Mesenteric fat pad (tissue), 1 donor: ENCODE measurements around the gene TNFRSF4. TPM values are rescaled to one million over a fixed set of nuclear protein-coding genes. Genes with fewer than 3 reads are reported as not detected.
"Not testable (repeated sequence)": the region's sequence is repeated elsewhere in the genome, so short reads cannot be mapped to it uniquely, and the experiment has no call there.

Experiments
- DNase-seq: peaks from one replicate; pipeline ENCODE4 v3.0.0-alpha.2; 2020; ENCODE audit warnings: low spot score
- long read RNA-seq: library from polyadenylated mRNA; unstranded; transcript quantifications from one replicate; pipeline ENCODE4 v2.0.0, GENCODE V29; 2020
- total RNA-seq: library from RNA; stranded (reverse); fragmentation: NEBNext Ultra II Directional; extraction: Animal tissue kit (Norgen Biotek cat#: 25700); gene quantifications from one replicate; pipeline ENCODE4 v1.2.1, GENCODE V29; 2021
- donor health status: DM: yes; HTN: yes; CAD: no.

TNFRSF4 gene
- total RNA-seq: 10.7 TPM
- long read RNA-seq, transcript TNFRSF4-201 (7 exons, 1,068 nt): major isoform, 10 of 15 reads
- long read RNA-seq, partial matches to known transcripts: 4 of 15 reads
- long read RNA-seq, other reads (novel, unspliced or antisense): 1 of 15 reads

- no peak for DNase-seq
Measured at GRCh38 chr1:1213345-1214265, at the start of gene TNFRSF4. TNFRSF4 (minus strand) TSS chr1:1214153; CDS start chr1:1214127, 26 bp downstream.

DNA sequence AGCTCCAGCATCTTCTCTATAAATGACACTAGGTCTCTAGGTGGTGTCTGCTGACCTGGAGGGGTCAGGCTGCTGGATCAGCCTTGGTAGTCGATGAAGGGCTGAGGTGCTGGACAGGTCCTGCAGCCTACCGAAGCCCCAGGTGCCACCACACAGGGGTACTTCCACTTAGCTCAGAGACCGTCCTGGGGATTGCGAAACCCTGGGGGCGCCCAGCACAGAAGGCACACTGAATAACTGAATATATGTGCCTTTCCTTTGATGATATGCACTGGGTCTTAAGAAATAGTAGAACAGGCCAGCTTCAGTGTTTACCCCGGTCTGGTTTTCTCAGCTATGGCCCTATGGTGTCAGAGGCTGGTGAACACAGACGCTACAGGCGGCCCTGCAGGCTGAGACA lies 48.8 kb upstream of the TNFRSF4 start:
- DNase-seq: no peak

- no peak for DNase-seq
Measured at GRCh38 chr1:1262071-1262470, 48.1 kb upstream of the TNFRSF4 start.

- DNase-seq: no peak
Measured at GRCh38 chr1:1260843-1261560, 47.0 kb upstream of the TNFRSF4 start.

- no peak for DNase-seq
Measured at GRCh38 chr1:1259951-1260600, 46.1 kb upstream of the TNFRSF4 start.

GRCh38 chr1:1259540-1259939 lies 45.6 kb upstream of the TNFRSF4 start:
- DNase-seq: no peak

DNA sequence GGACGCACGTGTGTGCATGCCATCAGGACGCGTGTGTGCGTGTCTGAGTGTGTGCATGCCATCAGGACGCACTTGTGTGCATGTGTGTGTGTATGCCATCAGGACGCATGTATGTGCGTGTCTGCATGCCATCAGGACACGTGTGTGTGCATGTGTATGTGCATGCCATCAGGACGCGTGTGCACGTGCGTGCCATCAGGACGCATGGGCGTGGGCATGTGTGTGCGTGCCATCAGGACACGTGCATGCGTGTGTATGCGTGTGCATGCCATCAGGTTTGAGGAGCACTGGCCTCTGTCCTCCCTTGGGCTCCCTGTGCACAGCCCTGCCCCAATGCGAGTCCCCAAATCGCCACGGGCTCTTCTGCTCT lies 45.2 kb upstream of the TNFRSF4 start:
- no peak for DNase-seq

DNA sequence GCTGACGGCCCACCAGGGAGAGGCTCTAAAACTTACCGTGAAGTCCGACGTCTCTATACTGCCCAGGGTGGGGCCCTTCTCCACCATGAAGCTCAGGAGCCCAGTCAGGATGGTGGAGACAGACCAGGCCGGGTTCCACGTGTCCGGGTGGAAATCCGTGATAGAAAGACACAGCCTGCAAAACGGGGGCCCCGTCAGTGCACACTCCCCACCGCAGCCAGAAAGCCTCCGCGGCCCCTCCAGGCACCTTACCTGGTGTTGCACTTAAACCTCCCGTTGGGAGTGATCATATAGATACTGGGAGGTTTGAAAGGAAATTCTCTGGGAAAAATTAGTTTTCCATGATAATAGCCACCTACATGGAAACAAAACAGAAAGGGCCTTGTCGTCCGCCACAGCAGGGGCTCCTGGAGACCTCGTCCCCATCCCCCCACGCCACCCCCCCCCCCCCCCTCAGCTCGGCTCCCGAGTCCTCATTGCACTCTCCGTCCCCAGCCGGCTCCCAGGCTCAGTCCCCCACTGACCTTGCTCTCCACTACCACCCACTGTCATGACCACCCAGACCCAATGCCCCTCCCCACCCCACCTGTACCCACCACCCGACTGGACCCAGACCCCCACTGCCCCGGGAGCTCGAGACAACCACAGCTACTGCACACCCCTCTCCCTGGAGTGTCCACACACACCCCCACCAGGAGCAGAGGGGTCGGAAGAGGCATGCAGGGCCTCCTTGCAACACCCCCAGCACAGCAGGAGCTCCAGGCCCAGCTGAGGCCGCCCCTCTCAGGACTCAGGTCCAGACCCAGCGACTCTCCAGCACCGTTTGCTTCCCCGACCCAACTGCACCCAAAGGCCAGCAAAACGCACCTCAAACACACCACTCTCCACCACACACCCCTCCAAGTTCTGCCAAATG lies 43.3 kb upstream of the TNFRSF4 start:
- DNase-seq: no peak

DNA sequence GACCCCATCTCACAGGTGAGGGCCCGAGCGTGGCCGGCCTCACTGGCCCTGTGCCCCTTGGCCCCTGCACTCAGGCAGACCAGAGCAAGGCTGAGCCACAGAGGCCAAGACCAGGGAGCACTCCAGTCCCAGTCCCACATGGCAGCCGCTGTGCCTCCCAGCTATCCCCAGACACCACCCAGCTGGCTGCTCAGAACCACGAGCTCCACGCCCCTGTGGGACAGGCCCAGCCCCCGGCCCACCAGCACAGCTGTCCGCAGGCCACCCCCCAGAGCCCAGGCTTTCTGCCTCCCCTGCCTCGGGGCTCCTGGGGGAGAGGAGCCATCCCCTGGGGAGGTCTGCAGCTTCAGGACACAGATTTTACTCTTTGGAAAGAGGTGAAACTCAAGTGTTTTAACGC lies 41.7 kb upstream of the TNFRSF4 start:
- DNase-seq: no peak

- DNase-seq: no peak
Measured at GRCh38 chr1:1255078-1255477, 41.1 kb upstream of the TNFRSF4 start.

- DNase-seq: no peak
Measured at GRCh38 chr1:1254667-1254998, 40.7 kb upstream of the TNFRSF4 start.

DNA sequence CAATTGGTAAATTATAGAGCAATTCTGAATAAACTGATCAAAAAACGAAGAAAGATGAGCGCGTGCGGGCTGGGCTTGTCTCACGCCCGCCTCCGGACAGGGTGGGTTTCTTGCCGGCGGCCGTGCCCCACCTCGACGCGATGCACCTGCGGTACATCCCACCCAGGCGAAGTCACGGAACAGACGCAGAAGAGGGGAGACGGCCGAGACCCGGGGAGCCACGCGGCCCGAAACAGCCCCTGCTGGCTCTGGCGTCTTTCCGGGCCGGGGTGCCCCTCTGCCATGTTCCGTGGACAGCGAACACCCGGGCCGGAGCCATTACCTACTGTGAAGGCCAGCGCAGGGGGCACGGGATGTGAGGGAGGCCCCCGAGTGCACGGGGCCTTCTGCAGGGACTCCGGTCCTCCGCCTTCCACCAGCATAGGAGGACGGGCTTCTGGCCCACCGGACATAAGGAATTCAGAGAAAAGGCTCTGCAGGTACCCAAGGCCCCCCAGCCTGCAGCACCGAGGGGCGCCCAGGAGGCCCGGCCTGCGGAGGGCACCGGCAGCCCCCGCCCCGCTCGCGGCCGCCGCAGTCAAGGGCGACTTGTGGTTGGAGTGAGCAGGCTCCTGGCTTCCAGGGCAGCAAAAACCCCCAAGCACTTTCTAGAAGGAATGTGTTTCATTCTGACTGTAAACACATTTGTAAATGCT lies 40.2 kb upstream of the TNFRSF4 start:
- DNase-seq: no peak

GRCh38 chr1:1253314-1253713 lies 39.4 kb upstream of the TNFRSF4 start:
- DNase-seq: no peak

DNA sequence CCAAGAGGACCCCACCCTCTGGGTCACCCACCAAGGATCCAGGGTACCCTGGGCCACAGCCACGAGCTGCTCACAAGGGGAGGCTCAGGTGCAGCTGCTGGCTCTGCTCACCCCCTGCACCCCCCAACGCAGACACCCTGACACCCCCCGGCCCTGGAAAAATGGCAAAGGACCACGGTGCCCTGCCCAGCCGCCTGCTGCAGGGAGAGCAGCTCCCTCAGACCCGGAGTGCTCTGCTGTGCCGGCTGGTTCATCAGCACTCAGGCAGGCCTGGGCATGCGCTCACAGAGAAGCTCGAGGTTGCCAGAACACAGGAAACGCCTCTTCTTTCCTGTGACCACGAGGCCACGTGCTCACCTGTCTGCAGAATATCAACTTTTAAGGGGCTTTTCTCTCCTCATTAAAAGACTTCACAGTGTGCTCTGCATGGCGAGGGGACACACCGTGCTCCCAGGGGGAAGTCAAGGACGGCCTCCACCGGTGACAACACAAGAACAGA lies 36.9 kb upstream of the TNFRSF4 start:
- no peak for DNase-seq

GRCh38 chr1:1248009-1248913 lies 34.3 kb upstream of the TNFRSF4 start:
- not testable (repeated sequence) for DNase-seq

- no peak for DNase-seq
Measured at GRCh38 chr1:1247341-1247913, 33.5 kb upstream of the TNFRSF4 start.

DNA sequence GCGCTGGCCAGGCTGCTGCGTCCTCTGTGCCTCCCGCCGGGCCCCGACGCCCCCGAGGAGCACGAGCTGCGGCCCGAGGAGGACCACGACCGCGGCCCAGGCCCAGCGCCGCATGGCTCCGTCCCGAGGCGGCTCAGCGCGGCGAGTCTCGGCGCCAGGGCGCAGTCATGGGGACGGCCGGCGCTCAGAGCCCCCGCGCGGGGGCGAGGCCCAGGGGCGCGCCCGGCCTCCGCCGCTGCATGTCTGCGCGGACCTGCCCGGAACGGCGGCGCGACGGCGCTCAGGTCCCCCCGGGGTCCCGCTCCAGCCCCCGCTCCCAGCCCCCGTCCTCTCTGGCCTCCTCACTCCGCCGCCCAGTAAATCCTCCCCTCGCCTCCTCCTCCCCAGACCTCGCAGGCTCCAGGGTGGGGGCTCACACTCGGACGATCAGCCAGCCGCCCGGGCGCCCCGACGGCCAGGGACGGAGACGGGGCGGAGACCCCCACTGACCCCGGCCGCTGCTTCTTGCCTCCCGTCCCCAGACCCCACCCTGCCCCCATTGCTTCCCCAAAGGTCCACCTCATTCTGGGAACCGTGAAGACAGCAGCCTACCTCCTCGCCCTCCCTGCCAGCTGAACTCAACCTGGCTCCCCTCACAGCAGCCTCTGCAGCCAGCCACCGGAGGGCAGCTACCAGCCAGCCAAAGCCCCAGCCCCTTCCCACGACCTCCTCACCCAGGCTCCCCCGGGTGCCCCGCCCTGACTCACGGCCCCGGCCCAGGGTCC lies 32.8 kb upstream of the TNFRSF4 start, which contains the start of gene C1QTNF12:
TSS of gene C1QTNF12 (minus strand) at position 146 of the 764 bp plus-strand sequence. CDS start at position 114, 32 bp downstream.
- DNase-seq: no peak
